Measurements from ENCODE around the gene N4BP3. TPM values are rescaled to one million over a fixed set of nuclear protein-coding genes. Genes with fewer than 3 reads are reported as not detected.

N4BP3 gene
- total and polyA plus RNA-seq, 2 of the 4 experiments (the other 2 are of a cell fraction): 0.14 to 0.18 TPM

GRCh38 chr5:178108966-178109365, 4.4 kb upstream of the N4BP3 start:
- no peak for TF ChIP-seq CEBPB (IDR thresholded peaks at IDR 0.05; ENCODE audit: low read depth, low read length)
- TF ChIP-seq USF2 (IDR thresholded peaks at IDR 0.05; ENCODE audit: low read depth, low read length): no peak
- no peak for TF ChIP-seq RFX5 (IDR thresholded peaks at IDR 0.05; ENCODE audit: low read depth, low read length)
- no peak for TF ChIP-seq POLR2A (IDR thresholded peaks at IDR 0.05; ENCODE audit: low read depth, low read length)
- no peak for TF ChIP-seq RAD21 (IDR thresholded peaks at IDR 0.05; ENCODE audit: low read length)
- no peak for TF ChIP-seq MAZ (IDR thresholded peaks at IDR 0.05; ENCODE audit: borderline replicate concordance, low read depth, low read length)
- no peak for TF ChIP-seq MXI1 (IDR thresholded peaks at IDR 0.05; ENCODE audit: borderline replicate concordance, low read depth, low read length)
- no peak for TF ChIP-seq RCOR1 (IDR thresholded peaks at IDR 0.05; ENCODE audit: insufficient replicate concordance, low read length)
- TF ChIP-seq MAFK (IDR thresholded peaks at IDR 0.05; ENCODE audit: low read depth, low read length): no peak
- TF ChIP-seq SMC3 (IDR thresholded peaks at IDR 0.05; ENCODE audit: low read depth, low read length): no peak
- no peak for TF ChIP-seq CHD1 (IDR thresholded peaks at IDR 0.05; ENCODE audit: low read depth, low read length)
- TF ChIP-seq ELK1 (IDR thresholded peaks at IDR 0.05; ENCODE audit: borderline replicate concordance, low read depth, low read length): no peak
- no peak for TF ChIP-seq BHLHE40 (IDR thresholded peaks at IDR 0.05; ENCODE audit: low read depth, low read length)
- no peak for TF ChIP-seq FOS (IDR thresholded peaks at IDR 0.05; ENCODE audit: low read depth, low read length)
- no peak for TF ChIP-seq NFE2L2 (IDR thresholded peaks at IDR 0.05; ENCODE audit: low read depth, low read length)
- Histone ChIP-seq H2BK120ac (ENCODE audit: low read depth, low read length) (no peak overlapping the region), H2BK5ac (ENCODE audit: low read depth, low read length, poor library complexity, severe bottlenecking) (no peak overlapping the region), H4K5ac (ENCODE audit: low read depth, low read length) (no peak overlapping the region), H3K36me3 (ENCODE audit: control insufficient read depth, insufficient read depth, low read length) (no peaks in the 10 kb centered on the region), H2AFZ (replicated peaks; ENCODE audit: low read length, poor library complexity) (no peak overlapping the region), H3K27ac (ENCODE audit: insufficient read depth, low read length) (no peak overlapping the region), H4K91ac (ENCODE audit: insufficient read depth, low read depth, low read length) (no peak overlapping the region), H4K8ac (ENCODE audit: low read depth in 2 of 2, low read length in 2 of 2) (no peak overlapping the region), H3K27me3 (ENCODE audit: control insufficient read depth, insufficient read depth, low read length) (peaks cover 31% of the 10 kb centered on the region), H3K18ac (ENCODE audit: low read depth, low read length) (no peak overlapping the region), H4K20me1 (ENCODE audit: insufficient read depth, low read length) (no peaks in the 10 kb centered on the region), H3K79me1 (ENCODE audit: low read depth in 1 of 2, low read length in 2 of 2) (no peaks in the 10 kb centered on the region), H3K56ac (ENCODE audit: extremely low read depth, insufficient read depth, low read length) (no peak overlapping the region), H2BK20ac (ENCODE audit: low read depth, low read length) (no peak overlapping the region), H2AK5ac (ENCODE audit: low read depth, low read length) (no peak overlapping the region), H2BK15ac (ENCODE audit: low read depth, low read length) (no peak overlapping the region), H3K4me2 (ENCODE audit: low read depth, low read length) (no peak overlapping the region), H3K9ac (ENCODE audit: low read depth, low read length) (no peak overlapping the region), H2AK9ac (replicated peaks; ENCODE audit: low read depth, low read length, poor library complexity) (no peak overlapping the region), H3K23ac (ENCODE audit: low read depth, low read length) (no peak overlapping the region), H3K9me1 (ENCODE audit: insufficient read depth, low read length) (no peaks in the 10 kb centered on the region), H3K4ac (ENCODE audit: low read depth, low read length) (no peak overlapping the region), H3K9me3 (ENCODE audit: control insufficient read depth, insufficient read depth, low read length) (no peaks in the 10 kb centered on the region), H3K14ac (replicated peaks; ENCODE audit: low read depth, low read length) (no peak overlapping the region), H3K4me3 (ENCODE audit: insufficient read depth, low read depth, low read length) (no peak overlapping the region), H3K4me1 (ENCODE audit: control insufficient read depth, insufficient read depth, low read length) (no peaks in the 10 kb centered on the region; the same call in 1 of the 2 replicates)
- dilution Hi-C loops (cut with HindIII; ENCODE audit: low sequenced_read_pairs, unreplicated experiment): no loop called here
- ATAC-seq (ENCODE audit: low read depth) (no peak), DNase-seq (no peak)
- CTCF ChIA-PET: no interaction called here
- in situ Hi-C loops (cut with MboI; ENCODE audit: low sequenced_read_pairs): no loop called here
- no TSS peak for BruUV-seq (replicated peaks)
- POLR2A ChIA-PET (ENCODE audit: unreplicated experiment): no interaction called here
- intact Hi-C loops (cut with micrococcal nuclease): no loop called here

Data from IMR-90 (cell line).